ENCODE results near the gene GRAP.
A peak's percentile ranks its signal among the peaks of the same experiment; 100 is the strongest.

The GRAP gene

GRCh38 chr17:19017804-19018599 is 28.8 kb downstream of the GRAP start:
- no peak for DNase-seq

GRCh38 chr17:19017401-19017800 is 29.4 kb downstream of the GRAP start:
- no peak for DNase-seq

DNA sequence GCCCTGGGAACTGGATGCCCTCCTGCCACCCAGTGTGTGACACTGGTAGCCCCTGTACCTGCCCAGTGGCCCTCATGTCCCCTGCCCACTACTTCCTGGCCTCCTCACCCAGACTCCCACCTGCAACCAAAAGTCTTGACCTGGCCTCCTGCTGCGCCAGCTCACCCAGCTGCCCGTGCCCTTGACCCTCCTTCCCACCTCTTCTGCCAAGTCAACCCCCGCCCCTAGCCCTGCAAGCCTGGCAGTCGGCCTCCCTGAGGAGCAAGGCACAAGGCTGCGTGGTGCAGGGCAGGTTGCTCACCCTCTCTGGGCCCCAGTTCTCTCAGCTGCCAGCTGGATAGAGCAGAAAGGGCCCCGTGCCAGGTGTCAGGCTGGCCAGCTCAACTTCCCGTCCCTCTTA is 29.9 kb downstream of the GRAP start:
- DNase-seq: no peak

GRCh38 chr17:19016297-19016696 is 30.5 kb downstream of the GRAP start:
- DNase-seq: no peak

- DNase-seq: no peak
Observed at GRCh38 chr17:19015428-19015827, 31.3 kb downstream of the GRAP start.

GRCh38 chr17:19014628-19015215 is 32.0 kb downstream of the GRAP start:
- no peak for DNase-seq

GRCh38 chr17:19013806-19014627 is 32.7 kb downstream of the GRAP start:
- DNase-seq: no peak

GRCh38 chr17:19013226-19013625 is 33.5 kb downstream of the GRAP start:
- no peak for DNase-seq

DNA sequence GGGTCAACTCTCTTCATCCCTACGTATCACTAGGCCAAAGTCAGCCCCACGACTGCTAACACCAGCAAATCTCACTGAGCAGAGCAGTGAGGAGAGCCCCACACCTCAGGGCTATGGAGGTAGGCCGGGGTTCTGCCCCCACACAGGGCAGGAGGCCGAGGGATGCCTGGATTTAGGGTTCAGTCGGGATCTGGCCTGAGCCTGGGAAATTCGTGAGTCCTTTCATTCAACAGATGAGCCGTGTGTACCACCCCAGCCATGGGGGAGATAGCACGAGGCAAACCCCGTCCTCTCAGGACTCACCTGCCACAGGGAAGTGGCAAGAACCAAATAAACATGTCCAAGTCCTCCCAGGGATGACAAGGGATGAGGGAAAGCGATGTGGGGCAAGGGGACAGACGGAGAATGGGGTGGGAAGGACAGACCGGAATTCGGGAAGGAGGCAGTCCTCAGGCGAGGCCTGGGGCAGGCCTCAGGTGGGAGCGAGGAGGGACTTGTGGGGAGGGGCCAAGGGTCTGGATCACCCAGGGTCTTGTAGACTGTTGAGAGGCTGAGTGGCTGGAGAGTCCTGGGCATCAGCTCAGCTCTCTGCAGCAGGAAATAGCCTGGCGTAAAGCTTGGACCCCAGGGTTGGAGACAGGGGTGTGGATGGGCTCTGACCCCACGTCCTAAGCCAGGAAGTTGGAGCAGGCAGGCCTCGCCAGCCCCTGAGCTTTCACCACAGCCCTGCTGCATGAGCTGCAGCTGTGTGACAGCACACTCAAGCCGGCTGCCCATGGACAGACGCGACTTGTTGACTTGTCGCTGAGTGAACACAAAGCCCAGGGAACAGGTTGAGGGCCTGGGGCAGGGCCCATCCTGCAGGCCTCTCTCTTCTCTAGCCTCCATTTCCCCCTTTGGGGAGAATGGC is 34.3 kb downstream of the GRAP start:
- no peak for DNase-seq

DNA sequence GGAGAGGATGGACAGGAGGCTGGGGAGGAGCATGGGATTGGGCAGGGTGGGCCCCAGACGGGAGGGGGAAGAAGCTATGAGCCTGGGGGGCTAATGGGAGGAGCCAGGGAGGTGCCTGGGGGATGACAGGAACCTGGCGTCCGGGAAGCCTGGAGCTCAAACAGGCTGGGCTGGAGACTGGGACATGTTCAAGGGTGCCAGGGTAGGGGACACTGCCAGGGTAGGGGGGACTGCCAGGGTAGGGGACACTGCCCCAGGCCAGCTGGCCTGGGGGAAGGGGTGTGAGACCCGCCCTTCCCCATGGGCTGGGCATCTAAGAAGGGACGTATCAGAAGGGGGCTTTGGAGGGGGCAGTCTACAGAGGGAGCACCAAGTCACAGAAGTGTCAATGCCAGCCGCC is 35.2 kb downstream of the GRAP start:
- no peak for DNase-seq

GRCh38 chr17:19010729-19011505 is 35.8 kb downstream of the GRAP start:
- DNase-seq: no peak

DNA sequence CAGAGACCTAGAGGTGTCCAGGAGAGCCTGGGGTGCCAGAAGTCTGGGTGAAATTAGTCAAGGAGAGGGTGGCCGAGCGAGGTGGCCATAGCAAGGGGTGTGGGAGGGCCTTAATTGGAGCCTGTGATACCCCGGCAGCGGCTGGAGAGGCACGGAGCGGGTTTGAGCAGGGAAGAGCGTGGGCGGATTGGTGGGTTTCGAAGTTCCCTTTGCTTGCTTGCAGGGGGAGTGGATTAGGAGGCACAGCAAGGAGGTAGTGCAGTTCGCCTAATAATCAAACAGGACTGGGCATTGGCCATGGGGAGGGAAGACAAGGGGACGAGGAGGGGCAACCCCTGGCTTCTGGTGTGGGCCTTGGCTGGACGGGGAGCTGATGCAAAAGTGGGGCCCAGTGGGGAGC is 36.8 kb downstream of the GRAP start:
- DNase-seq: no peak

- no peak for DNase-seq
Observed at GRCh38 chr17:19006698-19007097, 40.1 kb downstream of the GRAP start.

GRCh38 chr17:19005789-19006430 is 40.8 kb downstream of the GRAP start:
- DNase-seq: no peak

DNA sequence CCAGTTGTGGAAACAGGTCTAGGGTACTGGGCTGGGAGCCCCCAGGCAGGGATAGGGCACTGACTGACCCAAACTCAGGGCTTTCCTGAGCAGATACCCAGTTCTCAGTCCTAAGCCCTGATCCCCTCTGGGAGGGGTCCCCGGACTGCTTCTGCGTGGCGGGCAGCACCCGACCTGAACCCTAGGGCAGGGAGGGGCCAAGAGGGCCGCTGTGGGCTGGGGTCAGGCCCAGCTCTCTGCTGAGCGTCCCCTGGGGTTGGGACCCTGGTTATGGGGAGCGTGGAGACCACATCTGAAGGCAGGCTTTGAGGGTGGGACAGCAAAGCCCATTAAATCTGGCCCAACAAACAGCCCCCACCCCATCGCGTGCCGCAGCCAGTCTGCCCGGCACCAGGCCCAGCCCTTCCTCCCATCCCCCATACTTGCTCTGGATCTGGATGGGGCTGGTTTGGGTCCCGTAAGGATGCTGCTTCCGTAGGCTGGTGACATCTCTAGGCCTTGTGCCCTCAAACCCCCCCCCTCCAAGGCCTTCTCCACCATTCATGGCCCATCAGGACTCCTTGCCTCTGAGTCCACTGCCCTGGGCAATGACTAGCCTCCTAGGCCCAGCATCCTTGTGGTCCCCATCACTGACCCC is 41.5 kb downstream of the GRAP start:
- DNase-seq: no peak

GRCh38 chr17:19004421-19005136 is 42.2 kb downstream of the GRAP start, which contains the start of gene FAM83G:
TSS of gene FAM83G (minus strand) at chr17:19004764. CDS start at chr17:19004041, 723 bp downstream.
- peak; percentile 87 for DNase-seq

GRCh38 chr17:19003543-19004420 is 43.0 kb downstream of the GRAP start:
- peak; percentile 37 for DNase-seq

DNA sequence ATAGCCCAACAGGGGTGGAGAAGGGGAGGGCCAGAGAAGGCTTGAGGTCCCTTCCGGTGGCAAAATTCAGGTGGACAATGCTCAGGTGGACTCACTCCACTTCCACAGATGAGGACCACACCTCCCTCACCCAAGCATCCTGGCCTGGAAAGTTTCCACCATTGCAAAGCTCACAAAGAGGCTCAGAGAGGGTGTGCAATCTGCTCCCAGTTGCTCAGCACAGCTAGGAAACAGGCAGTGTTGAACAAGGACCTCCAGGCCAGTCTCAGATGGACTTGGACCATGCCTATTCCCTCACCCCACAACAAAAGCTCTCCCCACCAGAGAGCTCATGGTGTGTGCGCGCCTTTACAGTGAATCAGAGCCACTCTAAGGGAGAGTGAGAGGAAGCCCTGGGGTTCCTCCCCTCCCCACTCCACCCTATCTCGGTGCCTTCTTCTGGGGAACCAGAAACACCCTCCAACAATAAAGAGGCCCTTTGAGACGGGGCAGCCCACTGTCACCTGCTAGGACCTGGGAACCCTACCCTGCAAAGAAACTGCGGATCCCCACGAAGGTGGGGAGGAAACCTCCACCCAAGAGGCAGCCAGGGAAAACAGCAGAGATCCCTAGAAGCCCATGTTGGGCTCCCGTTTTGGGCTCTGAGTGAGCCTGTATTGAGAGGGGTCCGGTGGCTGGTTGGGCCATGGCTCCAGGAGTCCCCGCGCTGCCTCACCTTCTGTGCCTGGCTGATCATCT is 43.8 kb downstream of the GRAP start:
- no peak for DNase-seq
